ENCODE results near the gene SLC35E4.

GRCh38 chr22:30667107-30667493, 31.5 kb downstream of the SLC35E4 start:
- TF ChIP-seq CTCF (IDR thresholded peaks at IDR 0.05; ENCODE audit: low read length) (no peak), EZH2 (IDR thresholded peaks at IDR 0.05; ENCODE audit: borderline replicate concordance, low read length) (no peak)
